Thymus (tissue), 11 donors: ENCODE results near the gene HOXB3. TPM values are rescaled to one million over a fixed set of nuclear protein-coding genes. Genes with fewer than 3 reads are reported as not detected.

ENCODE experiments used
- DNase-seq, 9 donors: peaks; one replicate each; pipeline ENCODE4 v3.0.0-alpha.2; 2013; ENCODE audit warnings: low spot score in 9 of 9, low read depth in 6 of 9, missing footprints in 1 of 9
- H3K27ac ChIP-seq, 2 donors: one replicate each; pipeline ENCODE4 v1.5.1; 2013; ENCODE audit warnings: control low read depth in 1 of 2, low read depth in 1 of 2, low read length in 1 of 2, mild to moderate bottlenecking in 1 of 2, moderate library complexity in 1 of 2
- H3K27me3 ChIP-seq, 2 donors: one replicate each; pipeline ENCODE4 v1.5.1; 2013; ENCODE audit warnings: low read length in 1 of 2; ENCODE audit not compliant: control insufficient read depth in 2 of 2, insufficient read depth in 1 of 2
- H3K36me3 ChIP-seq, 2 donors: one replicate each; pipeline ENCODE4 v1.5.1; 2013; ENCODE audit warnings: low read length in 1 of 2, mild to moderate bottlenecking in 1 of 2, moderate library complexity in 1 of 2; ENCODE audit not compliant: control insufficient read depth in 2 of 2, insufficient read depth in 2 of 2
- H3K4me1 ChIP-seq, 2 donors: one replicate each; pipeline ENCODE4 v1.5.1; 2013; ENCODE audit warnings: low read length in 2 of 2; ENCODE audit not compliant: control insufficient read depth in 2 of 2, insufficient read depth in 2 of 2
- H3K4me3 ChIP-seq, 2 donors: one replicate each; pipeline ENCODE4 v1.5.1; 2013; ENCODE audit warnings: low read length in 2 of 2, control low read depth in 1 of 2, mild to moderate bottlenecking in 1 of 2
- H3K9me3 ChIP-seq, 2 donors: one replicate each; pipeline ENCODE4 v1.5.1; 2013; ENCODE audit warnings: low read length in 1 of 2, mild to moderate bottlenecking in 1 of 2; ENCODE audit not compliant: control insufficient read depth in 2 of 2, insufficient read depth in 1 of 2
- WGBS: extraction: QIAGEN DNeasy Blood & Tissue Kit; methylation state at CpG from one replicate; pipeline ENCODE4 v1.1.7; 2013; 5-methylcytosine and 5-hydroxymethylcytosine counted together
- polyA plus RNA-seq: library from polyadenylated mRNA; stranded (reverse); fragments of 200-250 nt; gene quantifications from one replicate; pipeline ENCODE4 v1.2.3, GENCODE V29; 2013
- total RNA-seq: library from RNA; stranded (reverse); fragments of 120-200 nt; gene quantifications from one replicate; pipeline ENCODE4 v1.2.4, GENCODE V29; 2013
- donor health status: healthy.

HOXB3 gene
- total and polyA plus RNA-seq, 2 donors: 1.5 to 3.3 TPM

GRCh38 chr17:48563385-48563838, 26.6 kb downstream of the HOXB3 start:
- no peak overlapping the region for H3K4me3 ChIP-seq
- no peak overlapping the region for H3K27ac ChIP-seq
- H3K36me3 ChIP-seq: no peaks in the 10 kb centered on the region
- DNase-seq: no peak
- peaks cover 0 to 10% of the 10 kb centered on the region in 2 donors for H3K4me1 ChIP-seq
- no peaks in the 10 kb centered on the region for H3K9me3 ChIP-seq
- WGBS: 95% methylated on average over 6 of the region's 6 CpGs
- peaks cover 10 to 64% of the 10 kb centered on the region in 2 donors for H3K27me3 ChIP-seq

GRCh38 chr17:48562934-48563333, 27.1 kb downstream of the HOXB3 start:
- H3K27me3 ChIP-seq: peaks cover 7 to 64% of the 10 kb centered on the region in 2 donors
- no peak overlapping the region for H3K4me3 ChIP-seq
- peaks cover 0 to 10% of the 10 kb centered on the region in 2 donors for H3K4me1 ChIP-seq
- DNase-seq: no peak
- 92% methylated on average over 5 of the region's 5 CpGs for WGBS
- H3K36me3 ChIP-seq: no peaks in the 10 kb centered on the region
- no peaks in the 10 kb centered on the region for H3K9me3 ChIP-seq
- H3K27ac ChIP-seq: no peak overlapping the region

- Histone ChIP-seq H3K4me1 (peaks cover 0 to 10% of the 10 kb centered on the region in 2 donors), H3K36me3 (no peaks in the 10 kb centered on the region), H3K27me3 (peaks cover 7 to 61% of the 10 kb centered on the region in 2 donors), H3K27ac (no peak overlapping the region), H3K9me3 (no peaks in the 10 kb centered on the region), H3K4me3 (no peak overlapping the region)
- WGBS: 72% methylated on average over 15 of the region's 15 CpGs
- DNase-seq: no peak
Observed at GRCh38 chr17:48561884-48562810, 27.9 kb downstream of the HOXB3 start.

GRCh38 chr17:48559840-48560817, 29.9 kb downstream of the HOXB3 start:
- DNase-seq: no peak
- Histone ChIP-seq H3K4me1 (peaks cover 0 to 15% of the 10 kb centered on the region in 2 donors), H3K4me3 (no peak overlapping the region), H3K36me3 (no peaks in the 10 kb centered on the region), H3K27ac (no peak overlapping the region), H3K27me3 (peaks cover 12 to 58% of the 10 kb centered on the region in 2 donors), H3K9me3 (no peaks in the 10 kb centered on the region)
- WGBS: 95% methylated on average over 14 of the region's 14 CpGs

- Histone ChIP-seq H3K4me1 (peaks cover 0 to 16% of the 10 kb centered on the region in 2 donors), H3K9me3 (no peaks in the 10 kb centered on the region), H3K36me3 (no peaks in the 10 kb centered on the region), H3K27ac (no peak overlapping the region), H3K4me3 (no peak overlapping the region), H3K27me3 (peaks cover 16 to 58% of the 10 kb centered on the region in 2 donors)
- WGBS: 94% methylated on average over 16 of the region's 16 CpGs
- DNase-seq: no peak
Observed at GRCh38 chr17:48559122-48559839, 30.8 kb downstream of the HOXB3 start.

- Histone ChIP-seq H3K27ac (no peak overlapping the region), H3K4me3 (no peak overlapping the region), H3K9me3 (no peaks in the 10 kb centered on the region), H3K27me3 (peaks cover 16 to 60% of the 10 kb centered on the region in 2 donors), H3K36me3 (no peaks in the 10 kb centered on the region), H3K4me1 (peaks cover 0 to 15% of the 10 kb centered on the region in 2 donors)
- DNase-seq: no peak
- WGBS: 97% methylated on average over 2 of the region's 2 CpGs
Observed at GRCh38 chr17:48558831-48559121, 31.3 kb downstream of the HOXB3 start.

- Histone ChIP-seq H3K27ac (no peak overlapping the region), H3K36me3 (no peaks in the 10 kb centered on the region), H3K9me3 (no peaks in the 10 kb centered on the region), H3K27me3 (peaks cover 16 to 55% of the 10 kb centered on the region in 2 donors), H3K4me1 (peaks cover 0 to 14% of the 10 kb centered on the region in 2 donors), H3K4me3 (no peak overlapping the region)
- 95% methylated on average over 13 of the region's 13 CpGs for WGBS
- DNase-seq: no peak
Observed at GRCh38 chr17:48558057-48558830, 31.8 kb downstream of the HOXB3 start.
